K562 (cell line): ENCODE results near the gene HDAC9. TPM values are rescaled to one million over a fixed set of nuclear protein-coding genes. Genes with fewer than 3 reads are reported as not detected.

ENCODE experiments used
- ATAC-seq: fragments of 200-7000 bp; cut with Tn5 transposase; 3 replicates; pipeline ENCODE4 v1.9.1; 2020; ENCODE audit warnings: moderate library complexity
- BruUV-seq: library from RNA; stranded (reverse); fragments of 400-500 nt; replicated peaks from 2 replicates; lab custom pipeline; 2021; lab: Mats Ljungman, UMichigan
- CTCF ChIA-PET: fragments of 300-600 bp; formaldehyde crosslinking; extraction: SDS; loops from one replicate; lab custom pipeline; 2021; ENCODE audit warnings: low intra/inter-chr PET ratio; lab: Yijun Ruan, JAX
- POLR2A ChIA-PET: fragments of 300-600, 350-650 bp; sonication (Branson Sonifier 250); formaldehyde crosslinking; extraction: SDS; loops from one replicate; lab custom pipeline; 2021; ENCODE audit warnings: antibody characterized with exemption, inconsistent platforms; lab: Yijun Ruan, JAX
- DNase-seq, 4 experiments: peaks; one replicate each; pipeline versions ENCODE4 v3.0.0 to v3.0.0-alpha.2; 2011 to 2018; ENCODE audit warnings: low spot score in 3 of 4, mixed read lengths in 3 of 4; ENCODE audit errors: extremely low read depth in 1 of 4
- FAIRE-seq: peaks from 2 replicates; lab custom pipeline; 2011; peaks lifted over from hg19 to GRCh38; lab: Jason Lieb, UNC
- H2AFZ ChIP-seq: 2 replicates; pipeline ENCODE4 v1.6.0; 2011; ENCODE audit warnings: low read depth, low read length, control low read depth, inconsistent platforms
- H3K27ac ChIP-seq: fragments of 200-600 bp; 3 replicates; pipeline ENCODE4 v1.8.0; 2011; ENCODE audit warnings: low read depth, mild to moderate bottlenecking, control low read depth, inconsistent platforms, low read length, moderate library complexity, mixed read lengths; ENCODE audit errors: extremely low read depth
- H3K27me3 ChIP-seq, 2 experiments: fragments of 300-600 bp in 1 of 2; 2 replicates in 1 of 2; 3 replicates in 1 of 2; pipeline versions ENCODE4 v1.6.0 to v1.8.0; 2011; ENCODE audit warnings: inconsistent platforms in 2 of 2, low read length in 2 of 2, mild to moderate bottlenecking in 1 of 2, mixed read lengths in 1 of 2, moderate library complexity in 1 of 2; ENCODE audit not compliant: control insufficient read depth in 2 of 2, insufficient read depth in 2 of 2
- H3K36me3 ChIP-seq: fragments of 300-600 bp; 3 replicates; pipeline ENCODE4 v1.8.0; 2011; ENCODE audit warnings: mild to moderate bottlenecking, low read length, inconsistent platforms; ENCODE audit not compliant: control insufficient read depth, insufficient read depth
- H3K4me1 ChIP-seq, 2 experiments: fragments of 200-600 bp in 1 of 2; replicated peaks in 1 of 2; 2 replicates in 1 of 2; 3 replicates in 1 of 2; pipeline versions ENCODE4 v1.5.1 to v1.8.0; 2011; ENCODE audit warnings: inconsistent platforms in 2 of 2, low read length in 2 of 2, mild to moderate bottlenecking in 1 of 2, mixed read lengths in 1 of 2, moderate library complexity in 1 of 2; ENCODE audit not compliant: control insufficient read depth in 2 of 2, insufficient read depth in 2 of 2
- H3K4me2 ChIP-seq: 2 replicates; pipeline ENCODE4 v1.6.1; 2011; ENCODE audit warnings: low read length, control low read depth, inconsistent platforms, mixed read lengths; ENCODE audit not compliant: insufficient read depth
- H3K4me3 ChIP-seq: fragments of 200-600 bp; sonication (generic), shearing (Covaris generic); 2 replicates; pipeline ENCODE4 v1.5.1; 2016; ENCODE audit warnings: control low read depth, inconsistent platforms
- H3K79me2 ChIP-seq: fragments of 200-600 bp; 3 replicates; pipeline ENCODE4 v1.8.0; 2011; ENCODE audit warnings: low read length, inconsistent platforms; ENCODE audit not compliant: control insufficient read depth, insufficient read depth
- H3K9ac ChIP-seq, 2 experiments: 2 replicates each; pipeline versions ENCODE4 v1.6.0 to v1.6.1; 2011; ENCODE audit warnings: low read depth in 2 of 2, low read length in 2 of 2, control low read depth in 1 of 2, inconsistent platforms in 1 of 2, mild to moderate bottlenecking in 1 of 2, mixed read lengths in 1 of 2; ENCODE audit not compliant: insufficient read depth in 1 of 2
- H3K9me1 ChIP-seq: one replicate; pipeline ENCODE4 v1.6.0; 2011; ENCODE audit warnings: inconsistent platforms, mild to moderate bottlenecking, low read length, moderate library complexity; ENCODE audit not compliant: control insufficient read depth, insufficient read depth
- H3K9me3 ChIP-seq: replicated peaks from 2 replicates; pipeline ENCODE4 v1.5.1; 2011; ENCODE audit warnings: low read depth, low read length, inconsistent platforms; ENCODE audit not compliant: control insufficient read depth, insufficient read depth
- H4K20me1 ChIP-seq: replicated peaks from 2 replicates; pipeline ENCODE4 v1.6.1; 2011; ENCODE audit warnings: low read length, inconsistent platforms, mixed read lengths; ENCODE audit not compliant: control insufficient read depth, insufficient read depth
- ARID3B ChIP-seq: fragments of 250-450 bp; sonication (Bioruptor Pico); IDR thresholded peaks from 2 replicates; pipeline ENCODE4 v1.4.0; 2020; ENCODE audit warnings: borderline replicate concordance
- ARID4B ChIP-seq: sonication (generic); formaldehyde crosslinking; IDR thresholded peaks from 2 replicates; pipeline ENCODE4 v1.8.0; 2022; ENCODE audit warnings: mild to moderate bottlenecking, missing genetic modification reagents
- EP300 ChIP-seq: IDR thresholded peaks from 2 replicates; pipeline ENCODE4 v1.6.1; 2012; ENCODE audit warnings: low read length, improper control_type of control experiment
- HDAC3 ChIP-seq: fragments of 450-650 bp; IDR thresholded peaks from 2 replicates; pipeline ENCODE4 v1.6.1; 2018; ENCODE audit warnings: borderline replicate concordance, mild to moderate bottlenecking, moderate library complexity; ENCODE audit not compliant: partially characterized antibody
- HOMEZ ChIP-seq: fragments of 250-450 bp; sonication (Bioruptor Pico); IDR thresholded peaks from 2 replicates; pipeline ENCODE4 v1.4.0; 2020; ENCODE audit warnings: mild to moderate bottlenecking, moderate library complexity
- NFE2L1 ChIP-seq: fragments of 450-650 bp; IDR thresholded peaks from 2 replicates; pipeline ENCODE4 v1.6.1; 2016; ENCODE audit warnings: missing genetic modification characterization, low read depth, mild to moderate bottlenecking, missing compliant biosample characterization, moderate library complexity, borderline replicate concordance
- RBM17 ChIP-seq: fragments of 200-400 bp; formaldehyde crosslinking; IDR thresholded peaks from 2 replicates; pipeline ENCODE4 v1.6.1; 2017; ENCODE audit warnings: low read depth, mild to moderate bottlenecking, low read length, borderline replicate concordance
- SIX5 ChIP-seq, 2 experiments: IDR thresholded peaks; 2 replicates each; pipeline ENCODE4 v1.6.1; 2011; ENCODE audit warnings: low read length in 2 of 2, borderline replicate concordance in 1 of 2, low read depth in 1 of 2, mild to moderate bottlenecking in 1 of 2, moderate library complexity in 1 of 2; ENCODE audit not compliant: insufficient read depth in 1 of 2
- SMAD2 ChIP-seq: fragments of 150-350 bp; IDR thresholded peaks from 2 replicates; pipeline ENCODE4 v1.6.1; 2014; ENCODE audit warnings: low read depth, mild to moderate bottlenecking, low read length
- XRCC3 ChIP-seq: fragments of 450-650 bp; IDR thresholded peaks from 2 replicates; pipeline ENCODE4 v1.6.1; 2017; ENCODE audit warnings: mild to moderate bottlenecking, moderate library complexity
- XRCC5 ChIP-seq: fragments of 200-400 bp; formaldehyde crosslinking; IDR thresholded peaks from 2 replicates; pipeline ENCODE4 v1.6.1; 2017; ENCODE audit warnings: low read depth, mild to moderate bottlenecking, low read length
- ZNF140 ChIP-seq: fragments of 250-450 bp; sonication (Bioruptor Pico); IDR thresholded peaks from 2 replicates; pipeline ENCODE4 v1.8.0; 2021; ENCODE audit warnings: moderate library complexity, mild to moderate bottlenecking, inconsistent platforms
- ZNF311 ChIP-seq: fragments of 250-450 bp; sonication (Bioruptor Pico); IDR thresholded peaks from 2 replicates; pipeline ENCODE4 v1.4.0; 2020; ENCODE audit warnings: mild to moderate bottlenecking, moderate library complexity
- ZNF766 ChIP-seq: fragments of 200-800 bp; sonication (Bioruptor generic); conservative IDR thresholded peaks from 2 replicates; pipeline ENCODE4 v1.6.1; 2016; ENCODE audit warnings: missing genetic modification characterization, missing compliant biosample characterization
- WGBS: fragments of 100-300 bp; shearing (Covaris generic); methylation state at CpG from one replicate; pipeline ENCODE4 v1.1.6; 2016; ENCODE audit warnings: low coverage, mixed read lengths; ENCODE audit not compliant: insufficient coverage; ENCODE audit errors: missing lambda C conversion rate; 5-methylcytosine and 5-hydroxymethylcytosine counted together
- in situ Hi-C: fragments of 300-500 bp; cut with MboI; formaldehyde crosslinking; loops from 4 replicates; pipeline ENCODE4 v1.15.0; 2018; ENCODE audit warnings: inconsistent platforms, mixed read lengths
- intact Hi-C: fragments of 100-400 bp; cut with micrococcal nuclease; formaldehyde crosslinking; loops from 2 replicates; pipeline ENCODE4 v1.14.2; 2022
- polyA plus RNA-seq, 8 experiments: library from polyadenylated mRNA; depleted of rRNA in 4 of 8; stranded (reverse) in 5 of 8; unstranded in 3 of 8; fragments of >200 nt; fragmentation: Nextera tagmentation in 2 of 8; fragmentation: Illumina TruSeq in 1 of 8; extraction: Ambion mirVana in 2 of 8; extraction: Trizol in 1 of 8; gene quantifications; 2 replicates each; pipeline versions ENCODE4 v1.2.1 to v1.2.3, GENCODE V29; 2011 to 2014; ENCODE audit warnings: inconsistent platforms in 1 of 8, missing spikeins in 1 of 8
- total RNA-seq, 7 experiments: library from RNA; depleted of rRNA in 6 of 7; stranded (reverse); fragments of >200 nt in 6 of 7; fragmentation: Illumina TruSeq in 2 of 7; extraction: Trizol in 2 of 7; gene quantifications; 2 replicates each; pipeline versions ENCODE4 v1.2.1 to v1.2.3, GENCODE V29; 2011 to 2021; ENCODE audit warnings: low replicate concordance in 1 of 7
- TF ChIP-seq, protein P1 (sequence below): sonication (generic); formaldehyde crosslinking; IDR thresholded peaks from 2 replicates; pipeline ENCODE4 v1.8.0; 2022; ENCODE audit warnings: mild to moderate bottlenecking, missing genetic modification reagents

Gene HDAC9
- total and polyA plus RNA-seq, 9 of the 15 experiments (the other 6 are each of a cell fraction or from before 2014, with no cell fraction given) = 0.08 to 0.91 (median 0.33) TPM

DNA sequence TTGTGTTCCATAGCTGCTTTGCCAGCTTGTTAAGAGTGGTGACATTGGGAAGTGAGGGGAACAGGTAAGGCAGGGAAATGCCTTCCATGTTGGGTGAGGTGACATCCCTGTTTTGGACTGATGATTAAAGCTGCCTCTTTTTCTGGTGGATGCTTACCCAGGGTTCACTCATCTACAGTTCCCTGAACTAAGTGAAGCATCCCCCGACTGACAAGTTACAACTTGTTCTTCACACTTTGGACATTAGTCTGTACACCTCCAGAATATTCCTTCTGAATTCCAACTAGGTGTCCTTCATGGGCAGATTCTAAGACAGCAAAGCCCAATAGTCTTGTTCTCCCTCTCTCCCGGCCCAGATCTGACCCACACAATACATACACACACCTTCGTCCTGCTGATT is 63.4 kb downstream of the HDAC9 start:
- no TSS peak for BruUV-seq
- Histone ChIP-seq H2AFZ (no peak overlapping the region), H3K4me3 (no peak overlapping the region), H3K9me1 (no peaks in the 10 kb centered on the region), H3K36me3 (no peaks in the 10 kb centered on the region), H3K9ac (no peak overlapping the region), H3K4me1 (no peaks in the 10 kb centered on the region), H3K4me2 (no peak overlapping the region), H3K79me2 (no peaks in the 10 kb centered on the region), H4K20me1 (no peaks in the 10 kb centered on the region), H3K9me3 (no peaks in the 10 kb centered on the region), H3K27me3 (no peaks in the 10 kb centered on the region), H3K27ac (no peak overlapping the region)
- FAIRE-seq = no peak
- in situ Hi-C loops (no loop called here), intact Hi-C loops (no loop called here)
- ChIA-PET CTCF (no interaction called here), POLR2A (no interaction called here)
- no peak for DNase-seq
- 0% methylated on average over 3 of the region's 3 CpGs for WGBS
- no peak for ATAC-seq
- no peak for TF ChIP-seq XRCC3
- TF ChIP-seq NFE2L1 (tag) = no peak
- TF ChIP-seq, protein P1, sequence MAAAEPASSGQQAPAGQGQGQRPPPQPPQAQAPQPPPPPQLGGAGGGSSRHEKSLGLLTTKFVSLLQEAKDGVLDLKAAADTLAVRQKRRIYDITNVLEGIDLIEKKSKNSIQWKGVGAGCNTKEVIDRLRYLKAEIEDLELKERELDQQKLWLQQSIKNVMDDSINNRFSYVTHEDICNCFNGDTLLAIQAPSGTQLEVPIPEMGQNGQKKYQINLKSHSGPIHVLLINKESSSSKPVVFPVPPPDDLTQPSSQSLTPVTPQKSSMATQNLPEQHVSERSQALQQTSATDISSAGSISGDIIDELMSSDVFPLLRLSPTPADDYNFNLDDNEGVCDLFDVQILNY = no peak
- TF ChIP-seq SIX5 (IDR thresholded peaks at IDR 0.05; ENCODE audit: borderline replicate concordance in 1 of 2, insufficient read depth in 1 of 2, low read depth in 1 of 2, low read length in 2 of 2) = no peak
- TF ChIP-seq SMAD2 = no peak
- no peak for TF ChIP-seq ZNF766 (CRISPR knock-in tag)
- TF ChIP-seq EP300 = no peak
- no peak for TF ChIP-seq RBM17
- no peak for TF ChIP-seq ARID3B (CRISPR knock-in tag)
- no peak for TF ChIP-seq HOMEZ (CRISPR knock-in tag)
- no peak for TF ChIP-seq ZNF140
- no peak for TF ChIP-seq ARID4B (CRISPR knock-in tag)
- no peak for TF ChIP-seq HDAC3
- no peak for TF ChIP-seq ZNF311
- no peak for TF ChIP-seq XRCC5
